HUES48 (cell line): ENCODE results near the gene TRIM62.

Experiments used
- H3K27ac ChIP-seq: one replicate; pipeline ENCODE4 v1.7.0; 2013; ENCODE audit warnings: low read depth, low read length, inconsistent platforms
- H3K27me3 ChIP-seq: 2 replicates; pipeline ENCODE4 v1.6.1; 2013; ENCODE audit warnings: mild to moderate bottlenecking, low read length; ENCODE audit not compliant: control insufficient read depth, insufficient read depth
- H3K36me3 ChIP-seq: 2 replicates; pipeline ENCODE4 v1.6.1; 2013; ENCODE audit warnings: low read length; ENCODE audit not compliant: control insufficient read depth, insufficient read depth
- H3K4me1 ChIP-seq: 2 replicates; pipeline ENCODE4 v1.6.1; 2013; ENCODE audit warnings: mild to moderate bottlenecking, low read length; ENCODE audit not compliant: control insufficient read depth, insufficient read depth
- H3K4me3 ChIP-seq: 2 replicates; pipeline ENCODE4 v1.5.1; 2013; ENCODE audit warnings: mild to moderate bottlenecking, low read depth, low read length
- H3K9ac ChIP-seq: 2 replicates; pipeline ENCODE4 v1.6.1; 2013; ENCODE audit warnings: mild to moderate bottlenecking, low read depth, low read length, moderate library complexity
- H3K9me3 ChIP-seq: 2 replicates; pipeline ENCODE4 v1.6.1; 2013; ENCODE audit warnings: low read length; ENCODE audit not compliant: control insufficient read depth, insufficient read depth

Gene TRIM62

GRCh38 chr1:33181921-33182341 is at the start of gene TRIM62:
Gene TRIM62 (minus strand): TSS chr1:33182043. CDS start chr1:33181432, 611 bp downstream.
- no peaks in the 10 kb centered on the region for H3K9me3 ChIP-seq
- H3K36me3 ChIP-seq = no peaks in the 10 kb centered on the region
- no peak within 1 kb of the TSS for H3K27ac ChIP-seq
- peaks cover 10% of the 10 kb centered on the region; the same call in 1 of the 2 replicates for H3K4me1 ChIP-seq
- no peaks in the 10 kb centered on the region; the same call in 1 of the 2 replicates for H3K27me3 ChIP-seq
- H3K9ac ChIP-seq = no peak within 1 kb of the TSS
- peak within 1 kb of the TSS; percentile 69 for H3K4me3 ChIP-seq

DNA sequence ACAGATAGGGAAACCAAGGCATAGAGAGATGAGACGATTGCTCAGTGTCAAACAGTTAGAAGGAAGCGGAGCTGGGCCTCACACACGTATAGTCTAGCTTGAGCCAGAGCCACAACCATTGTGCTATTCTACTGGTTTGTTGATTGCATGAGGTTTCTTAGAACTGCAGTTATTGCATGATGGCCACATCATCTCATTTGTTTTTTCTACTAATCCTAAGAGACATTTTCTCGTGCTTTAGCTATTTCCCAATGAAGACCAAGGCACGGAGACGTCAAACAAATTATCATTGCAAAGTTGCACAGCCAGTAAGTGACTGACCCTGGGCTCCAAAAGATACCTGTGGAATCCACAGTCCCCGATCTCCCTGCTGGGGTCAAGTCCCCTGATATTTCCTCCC is 49.3 kb upstream of the TRIM62 start:
- no peak overlapping the region for H3K27ac ChIP-seq
- H3K36me3 ChIP-seq = no peaks in the 10 kb centered on the region
- no peak overlapping the region for H3K4me3 ChIP-seq
- no peaks in the 10 kb centered on the region for H3K9me3 ChIP-seq
- H3K4me1 ChIP-seq = peaks cover 8% of the 10 kb centered on the region
- H3K9ac ChIP-seq = no peak overlapping the region
- H3K27me3 ChIP-seq = no peaks in the 10 kb centered on the region

GRCh38 chr1:33228935-33229487 is 47.2 kb upstream of the TRIM62 start:
- Histone ChIP-seq H3K27me3 (no peaks in the 10 kb centered on the region), H3K9ac (no peak overlapping the region), H3K36me3 (no peaks in the 10 kb centered on the region), H3K4me1 (peaks cover under 1% of the 10 kb centered on the region; the same call in 1 of the 2 replicates), H3K27ac (no peak overlapping the region), H3K4me3 (no peak overlapping the region), H3K9me3 (peaks cover 6% of the 10 kb centered on the region; the same call in 1 of the 2 replicates)

DNA sequence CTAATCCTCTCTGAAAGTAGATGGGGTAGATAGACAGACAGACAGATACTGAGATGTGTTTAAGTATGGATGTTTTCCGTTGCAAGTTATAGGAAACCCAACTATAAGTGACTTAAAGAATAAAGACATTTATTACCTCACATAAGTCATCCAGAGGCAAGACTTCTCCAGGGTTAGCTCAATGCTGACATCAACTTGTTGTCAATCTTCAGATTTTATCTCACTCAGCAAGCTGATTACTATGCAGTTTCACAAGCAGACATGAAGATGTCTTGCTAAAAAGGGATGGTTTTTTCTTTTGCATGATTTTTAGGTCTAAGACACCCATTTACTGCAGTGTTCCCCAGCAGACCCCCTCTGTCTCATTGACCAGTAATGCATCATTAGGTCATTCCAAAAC is 43.7 kb upstream of the TRIM62 start:
- Histone ChIP-seq H3K27me3 (no peaks in the 10 kb centered on the region), H3K4me1 (no peaks in the 10 kb centered on the region), H3K4me3 (no peak overlapping the region), H3K9me3 (peaks cover 7% of the 10 kb centered on the region; the same call in 1 of the 2 replicates), H3K27ac (no peak overlapping the region), H3K36me3 (no peaks in the 10 kb centered on the region), H3K9ac (no peak overlapping the region)

GRCh38 chr1:33224166-33224707 is 42.4 kb upstream of the TRIM62 start:
- H3K9me3 ChIP-seq = peaks cover 7% of the 10 kb centered on the region; the same call in 1 of the 2 replicates
- no peak overlapping the region for H3K27ac ChIP-seq
- H3K4me3 ChIP-seq = no peak overlapping the region
- H3K4me1 ChIP-seq = 0 out of 2 replicates have a peak, but pooled peaks cover 4% of the 10 kb centered on the region
- H3K9ac ChIP-seq = no peak overlapping the region
- no peaks in the 10 kb centered on the region for H3K36me3 ChIP-seq
- no peaks in the 10 kb centered on the region for H3K27me3 ChIP-seq

DNA sequence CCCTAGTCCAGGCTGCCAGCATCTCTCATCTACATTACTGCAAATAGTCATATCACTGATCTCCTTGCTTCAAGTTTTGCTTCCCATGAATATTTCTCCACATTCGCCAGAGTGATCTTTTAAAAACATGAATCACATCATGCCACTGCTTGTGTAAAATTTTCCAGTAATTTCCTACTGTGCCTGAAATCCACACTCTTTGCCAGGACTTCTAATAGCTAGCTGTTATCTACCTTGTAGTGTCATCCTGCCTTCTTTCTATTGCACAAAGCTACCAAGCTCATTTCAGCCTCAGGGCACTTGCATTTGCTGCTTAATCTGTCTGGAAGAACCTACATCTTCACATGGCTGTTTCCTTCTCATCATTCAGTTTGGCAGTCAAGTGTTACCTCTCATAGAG is 40.5 kb upstream of the TRIM62 start:
- no peaks in the 10 kb centered on the region for H3K27me3 ChIP-seq
- H3K4me3 ChIP-seq = no peak overlapping the region
- no peak overlapping the region for H3K27ac ChIP-seq

DNA sequence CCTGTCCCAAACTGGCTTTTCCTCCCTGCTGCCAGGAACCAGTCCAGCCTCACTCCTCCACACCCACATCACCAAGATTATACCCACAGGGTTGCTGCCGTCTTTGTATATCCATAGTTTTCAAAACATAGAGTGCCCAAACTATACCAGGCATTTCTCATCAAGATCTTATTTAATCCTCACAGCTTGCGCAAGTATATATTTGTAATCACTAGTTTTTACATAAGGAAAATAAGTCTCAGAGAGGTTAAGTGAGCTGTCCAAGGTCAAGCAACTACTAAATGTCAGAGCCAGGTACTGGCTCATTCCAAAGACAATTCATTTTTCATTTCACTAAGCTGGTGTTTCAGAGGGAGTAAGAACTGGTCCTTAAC is 39.5 kb upstream of the TRIM62 start:
- Histone ChIP-seq H3K4me3 (no peak overlapping the region), H3K27ac (no peak overlapping the region), H3K36me3 (no peaks in the 10 kb centered on the region), H3K27me3 (no peaks in the 10 kb centered on the region), H3K9me3 (peaks cover 7% of the 10 kb centered on the region; the same call in 1 of the 2 replicates), H3K9ac (no peak overlapping the region), H3K4me1 (0 out of 2 replicates have a peak, but pooled peaks cover 4% of the 10 kb centered on the region)

More for the DNA sequence above, 40.5 kb upstream of the TRIM62 start:
- Histone ChIP-seq H3K9ac (no peak overlapping the region), H3K4me1 (0 out of 2 replicates have a peak, but pooled peaks cover 4% of the 10 kb centered on the region), H3K9me3 (peaks cover 7% of the 10 kb centered on the region; the same call in 1 of the 2 replicates), H3K36me3 (no peaks in the 10 kb centered on the region)

- H3K9ac ChIP-seq = no peak overlapping the region
- no peak overlapping the region for H3K4me3 ChIP-seq
- H3K27ac ChIP-seq = no peak overlapping the region
Measured at GRCh38 chr1:33220676-33221384, 39.0 kb upstream of the TRIM62 start.

DNA sequence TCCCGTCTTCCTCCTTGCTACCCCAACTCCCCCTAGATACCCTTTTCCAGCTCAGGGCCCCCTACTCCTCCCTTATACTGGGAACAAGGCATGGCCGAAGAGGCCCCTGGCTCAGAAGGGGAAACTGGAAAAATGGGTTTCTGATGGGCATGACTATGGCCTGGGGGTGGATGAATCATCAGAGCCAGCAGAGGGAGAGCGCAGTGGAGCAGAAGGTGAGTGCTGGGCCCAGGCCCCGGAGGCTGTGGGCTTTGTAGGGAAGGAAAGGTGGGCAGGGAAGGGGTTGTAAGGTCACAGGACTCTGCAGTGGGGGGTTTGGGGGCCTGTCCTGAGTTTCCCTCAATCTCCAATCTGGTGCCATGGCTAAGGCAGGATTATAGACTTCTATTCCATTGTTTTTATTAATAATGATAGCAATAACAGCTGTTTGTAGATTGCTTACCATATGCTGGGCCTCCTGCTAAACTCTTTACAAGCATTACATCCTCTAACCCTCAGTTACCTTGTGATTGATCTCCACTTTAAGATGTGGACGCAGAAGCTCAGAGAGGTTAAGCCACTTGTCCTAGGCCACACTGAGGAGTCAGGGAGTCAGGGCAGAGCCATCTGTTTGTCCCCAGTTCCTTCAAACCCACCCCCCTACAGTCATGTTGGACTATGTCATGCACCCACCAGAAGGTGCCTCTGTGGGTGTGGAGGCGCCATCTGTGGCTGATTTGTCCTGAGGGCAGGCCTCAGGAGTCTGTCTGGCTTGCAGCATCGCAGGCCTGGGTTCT is 38.2 kb upstream of the TRIM62 start:
- H3K4me3 ChIP-seq = no peak overlapping the region
- H3K36me3 ChIP-seq = no peaks in the 10 kb centered on the region
- no peaks in the 10 kb centered on the region for H3K27me3 ChIP-seq
- H3K27ac ChIP-seq = no peak overlapping the region
- peaks cover 7% of the 10 kb centered on the region; the same call in 1 of the 2 replicates for H3K9me3 ChIP-seq
- 0 out of 2 replicates have a peak, but pooled peaks cover 4% of the 10 kb centered on the region for H3K4me1 ChIP-seq
- H3K9ac ChIP-seq = no peak overlapping the region

More at GRCh38 chr1:33220676-33221384, 39.0 kb upstream of the TRIM62 start:
- Histone ChIP-seq H3K4me1 (0 out of 2 replicates have a peak, but pooled peaks cover 4% of the 10 kb centered on the region), H3K27me3 (no peaks in the 10 kb centered on the region), H3K36me3 (no peaks in the 10 kb centered on the region), H3K9me3 (peaks cover 7% of the 10 kb centered on the region; the same call in 1 of the 2 replicates)

GRCh38 chr1:33211972-33212371 is 30.1 kb upstream of the TRIM62 start:
- no peak overlapping the region for H3K4me3 ChIP-seq
- no peaks in the 10 kb centered on the region for H3K9me3 ChIP-seq
- no peaks in the 10 kb centered on the region for H3K4me1 ChIP-seq
- H3K27ac ChIP-seq = no peak overlapping the region
- H3K27me3 ChIP-seq = no peaks in the 10 kb centered on the region
- H3K36me3 ChIP-seq = no peaks in the 10 kb centered on the region
- H3K9ac ChIP-seq = no peak overlapping the region
